GM19238 (cell line): ENCODE measurements around the gene TRIM14.
"Not testable (repeated sequence)": the region's sequence is repeated elsewhere in the genome, so short reads cannot be mapped to it uniquely, and the experiment has no call there.

Source experiments
- DNase-seq: peaks from one replicate; pipeline ENCODE4 v3.0.0; 2011; ENCODE audit warnings: low spot score; ENCODE audit not compliant: insufficient read length

The TRIM14 gene

DNA sequence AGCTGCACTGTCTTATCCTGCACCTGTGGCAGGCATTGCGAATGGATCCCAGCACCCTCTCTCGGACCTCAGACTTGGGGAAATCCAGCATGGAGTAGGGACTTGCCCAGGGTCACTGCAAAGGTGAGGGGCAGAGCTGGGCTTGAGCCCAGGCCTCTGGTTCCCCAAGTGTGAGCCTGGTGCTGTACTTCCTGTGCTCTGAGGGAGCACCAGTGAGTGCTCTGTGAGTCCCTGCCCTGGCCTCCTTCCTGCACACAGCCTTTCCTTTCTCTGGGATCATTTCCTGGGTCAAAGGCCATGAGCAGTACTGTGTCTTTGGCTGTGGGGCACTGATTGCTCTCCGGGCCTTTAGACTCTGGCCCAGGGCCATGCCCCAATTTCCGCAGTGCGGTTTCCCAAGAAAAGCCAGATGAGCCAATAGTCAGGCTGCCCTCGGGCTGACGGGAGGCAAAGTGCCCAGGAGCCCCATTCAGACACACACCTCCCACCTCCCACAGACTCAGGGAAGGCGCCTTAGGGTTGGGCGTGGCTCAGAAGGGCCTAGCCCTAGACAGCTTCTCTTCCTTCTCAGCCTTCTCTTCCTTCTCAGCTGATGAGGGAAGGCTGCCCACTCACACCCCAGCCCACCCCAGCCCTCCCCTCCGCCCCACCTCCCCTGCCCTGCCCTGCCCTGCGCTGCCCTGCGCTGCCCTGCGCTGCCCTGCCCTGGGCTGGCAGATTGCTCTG lies 23.3 kb upstream of the TRIM14 start:
- no peak for DNase-seq

DNA sequence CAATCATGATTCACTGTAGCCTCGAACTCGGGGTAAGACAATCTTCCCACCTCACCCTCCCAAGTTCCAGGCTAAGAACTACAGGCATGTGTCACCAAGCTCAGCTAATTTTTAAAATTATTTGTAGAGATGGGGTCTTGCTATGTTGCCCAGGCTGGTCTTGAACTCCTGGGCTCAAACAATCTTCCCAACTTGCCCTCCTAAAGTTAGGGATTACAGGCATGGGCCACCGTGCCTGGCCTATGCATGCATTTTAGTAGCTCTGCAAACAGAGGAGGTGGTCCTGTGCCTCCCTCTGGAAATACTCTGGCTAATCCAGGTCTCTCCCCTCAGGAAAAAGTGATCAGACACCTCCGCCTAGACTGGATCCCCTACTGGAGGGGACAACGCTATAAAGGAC lies 21.5 kb upstream of the TRIM14 start:
- no peak for DNase-seq

DNA sequence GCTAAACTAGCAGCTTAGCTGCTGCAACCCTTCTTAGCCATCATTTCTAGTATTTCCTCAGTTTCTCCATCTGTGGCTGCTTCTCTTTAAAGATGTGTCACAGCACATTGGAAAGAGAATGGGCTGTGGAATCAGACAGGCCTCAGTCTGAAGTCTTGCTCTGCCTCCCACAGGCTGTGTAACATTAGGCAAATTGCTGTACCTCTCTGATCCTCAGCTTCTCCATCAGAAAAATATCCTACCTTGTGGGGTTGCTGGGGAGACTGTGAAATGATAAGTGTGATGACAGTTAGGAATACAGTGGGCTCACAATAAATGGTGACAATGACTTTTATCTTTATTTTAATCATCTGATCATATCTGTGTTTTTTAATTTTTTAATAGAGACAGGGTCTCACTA lies 17.5 kb upstream of the TRIM14 start:
- DNase-seq = no peak

DNA sequence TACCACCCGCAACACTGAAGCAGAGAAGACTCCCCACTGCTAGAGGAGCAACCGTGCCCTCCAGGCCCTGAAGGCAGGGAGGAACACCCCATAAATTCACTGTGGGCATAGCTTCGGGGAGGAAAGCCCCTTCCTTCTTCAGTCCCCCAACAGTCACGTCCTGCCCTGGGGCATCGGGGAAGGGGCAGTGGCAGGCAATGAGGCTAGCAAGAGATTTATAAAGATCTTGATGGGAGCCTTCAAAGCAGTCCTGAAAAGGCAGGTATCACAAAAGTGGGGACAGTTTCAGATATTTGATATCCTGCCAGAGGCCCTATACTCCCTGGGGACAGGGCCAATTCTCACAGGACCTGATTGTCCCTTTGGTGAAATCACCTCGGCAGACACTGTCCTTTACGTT lies 16.9 kb upstream of the TRIM14 start:
- DNase-seq = no peak

DNA sequence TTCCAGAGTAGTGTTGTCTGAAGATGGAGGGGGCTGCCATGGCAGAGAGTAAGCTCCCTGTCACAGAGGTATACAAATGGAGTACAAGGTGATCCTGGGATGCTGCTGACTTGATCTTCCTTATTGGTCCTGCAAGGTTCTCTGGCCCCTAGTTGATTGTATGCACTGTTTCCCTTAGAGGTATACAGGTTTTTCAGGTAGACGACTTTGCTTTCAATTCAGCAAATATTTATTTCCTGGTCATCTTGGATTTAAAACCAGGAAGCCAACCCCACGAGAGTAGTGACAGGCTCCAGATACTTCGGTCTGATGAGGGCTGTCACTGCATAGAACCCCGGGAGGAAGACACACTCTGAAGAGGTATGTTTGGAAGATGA lies 16.5 kb upstream of the TRIM14 start:
- no peak for DNase-seq

DNA sequence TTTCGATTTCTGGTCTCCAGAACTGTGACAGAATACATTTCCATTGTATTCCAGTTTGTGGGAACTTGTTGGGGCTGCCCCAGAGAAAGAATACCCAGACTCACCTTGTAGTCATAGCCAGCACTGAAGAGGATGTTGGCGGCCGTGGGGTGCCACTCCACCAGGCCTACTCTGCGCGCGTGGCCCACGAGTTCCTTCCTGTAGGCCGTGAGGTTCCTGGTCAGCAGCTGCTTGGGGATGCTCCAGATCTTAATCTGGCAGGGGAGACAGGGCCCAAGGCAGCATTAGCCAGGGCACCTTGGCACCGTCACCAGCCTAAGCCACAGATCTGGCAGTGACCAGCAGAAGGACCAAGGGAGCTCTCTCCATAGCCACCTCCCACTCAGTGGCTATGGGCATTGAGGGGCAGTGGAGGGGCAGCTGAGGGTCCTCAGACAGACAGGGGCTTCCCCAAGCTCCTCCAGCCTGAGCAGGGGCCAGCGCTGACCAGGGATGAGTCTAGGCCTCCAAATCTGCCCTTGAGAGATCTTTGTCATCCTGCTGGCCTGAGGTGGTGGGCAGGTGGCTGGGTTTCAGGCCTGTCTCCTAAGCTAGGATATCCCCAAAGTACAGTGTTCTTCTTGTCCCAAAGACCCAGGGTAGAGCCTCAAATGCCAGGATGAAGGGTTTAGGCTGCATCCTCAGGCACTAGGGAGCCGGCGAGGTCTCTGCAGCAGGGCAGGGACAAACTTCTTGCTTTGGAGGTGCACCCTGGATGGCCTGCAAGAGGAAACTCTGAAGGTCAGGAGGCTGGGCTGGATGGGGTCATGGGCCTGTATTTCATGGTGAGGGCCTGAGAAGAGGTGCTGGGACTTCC lies 15.9 kb upstream of the TRIM14 start:
- no peak for DNase-seq

DNA sequence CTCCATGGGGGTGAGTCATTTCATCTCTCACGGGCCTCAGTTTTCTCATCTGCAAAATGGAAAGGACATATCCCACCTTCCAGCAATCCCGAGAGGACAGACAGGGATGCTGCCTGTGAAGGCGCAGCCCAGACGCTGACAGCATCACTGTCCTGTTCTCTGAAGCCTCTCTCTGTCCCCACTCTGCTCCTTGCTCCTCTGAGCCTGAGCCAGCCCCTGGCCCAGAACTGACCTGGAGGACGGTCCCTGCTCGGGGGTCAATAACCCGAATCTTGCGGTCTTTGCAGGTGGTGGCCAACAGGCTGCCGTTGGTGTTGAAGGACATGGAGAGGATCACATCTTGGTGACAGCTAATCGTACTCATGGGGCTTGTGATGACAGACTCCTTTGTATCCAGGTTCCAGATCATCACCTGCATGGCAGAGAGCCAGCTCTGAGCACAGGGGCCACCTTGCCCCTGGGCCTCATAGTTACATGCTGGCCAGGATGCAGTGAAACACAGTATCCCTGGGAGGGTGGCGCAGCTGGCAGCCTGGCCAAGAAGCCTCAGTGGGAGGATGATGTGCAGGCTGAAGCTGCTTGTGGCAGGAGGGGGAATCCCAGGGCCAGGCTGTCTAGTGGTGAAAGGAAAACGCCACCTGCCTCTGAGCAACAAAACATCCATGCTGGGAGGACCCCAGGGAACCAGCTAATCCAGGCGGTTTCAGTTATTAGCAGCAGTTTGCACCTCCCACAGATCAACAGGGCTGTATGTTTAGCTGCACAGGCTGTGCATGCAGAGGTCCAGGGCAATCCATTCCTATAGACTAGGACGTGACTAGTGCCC lies 14.0 kb upstream of the TRIM14 start:
- no peak for DNase-seq

DNA sequence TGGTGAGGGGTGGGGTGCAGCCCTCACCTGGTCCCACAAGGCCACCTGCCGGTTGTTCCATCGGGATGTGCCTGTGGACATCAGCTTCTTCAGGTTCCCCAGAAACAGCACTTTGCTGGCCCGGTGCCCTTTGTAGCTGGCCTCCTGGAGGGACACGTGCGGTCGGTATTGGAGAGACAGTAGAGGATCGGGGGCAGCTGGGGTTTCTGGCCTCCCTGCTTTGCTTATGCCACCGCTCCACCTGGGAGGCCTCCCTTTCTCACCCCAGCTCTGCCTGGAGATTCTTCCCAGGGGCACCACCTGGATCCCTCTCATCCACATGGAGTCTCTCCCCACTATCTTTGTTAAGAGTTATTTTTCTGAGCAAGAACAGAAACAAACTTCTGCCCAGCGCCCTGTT lies 13.1 kb upstream of the TRIM14 start:
- DNase-seq = no peak

DNA sequence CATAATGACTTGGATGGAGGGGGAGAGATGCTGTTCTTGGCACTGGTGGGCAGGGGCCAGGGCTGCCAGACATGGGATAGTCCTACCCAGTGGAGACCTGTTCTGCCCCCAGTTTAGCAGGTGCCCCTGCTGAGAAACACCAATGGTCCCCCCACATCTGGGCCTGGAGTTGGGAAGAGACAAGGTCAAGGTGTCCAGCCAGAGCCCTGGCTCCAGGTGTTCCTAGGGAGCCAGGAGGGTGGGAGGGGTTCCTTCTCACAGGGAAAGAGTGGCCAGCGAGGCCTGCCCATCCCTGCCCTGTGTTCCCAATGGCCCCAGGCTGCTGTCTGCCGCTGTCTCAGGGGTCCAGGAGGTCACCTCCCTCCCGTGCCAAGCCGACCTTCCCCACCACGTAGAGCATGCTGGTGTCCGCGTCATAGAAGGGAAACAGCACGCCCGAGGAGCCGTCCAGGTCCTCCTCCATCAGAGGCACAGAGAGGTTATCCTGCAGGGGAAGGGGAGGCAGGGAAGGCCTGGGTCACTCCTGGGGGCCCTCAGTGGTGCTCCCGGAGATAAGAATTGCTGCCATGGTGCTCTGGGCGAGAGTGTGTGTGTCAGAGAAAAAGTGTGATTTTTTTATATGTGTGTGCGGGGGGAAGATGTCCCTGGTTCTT lies 11.7 kb upstream of the TRIM14 start:
- DNase-seq = no peak

DNA sequence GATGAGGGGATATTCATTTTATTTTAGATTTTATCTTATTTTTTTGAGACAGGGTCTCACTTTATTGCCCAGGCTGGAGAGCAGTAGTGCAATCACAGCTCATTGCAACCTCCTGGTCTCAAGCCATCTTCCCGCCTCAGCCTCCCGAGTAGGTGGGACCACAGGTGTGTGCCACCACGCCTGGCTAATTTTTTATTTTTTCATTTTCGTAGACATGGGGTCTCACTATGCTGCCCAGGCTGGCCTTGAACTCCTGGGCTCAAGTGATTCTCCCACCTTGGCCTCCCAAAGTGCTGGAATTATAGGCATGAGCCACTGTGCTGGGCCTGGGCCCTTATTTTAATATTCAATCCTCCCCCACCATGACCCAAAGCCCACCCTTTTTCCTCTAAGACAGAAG lies 11.0 kb upstream of the TRIM14 start:
- not testable (repeated sequence) for DNase-seq

DNA sequence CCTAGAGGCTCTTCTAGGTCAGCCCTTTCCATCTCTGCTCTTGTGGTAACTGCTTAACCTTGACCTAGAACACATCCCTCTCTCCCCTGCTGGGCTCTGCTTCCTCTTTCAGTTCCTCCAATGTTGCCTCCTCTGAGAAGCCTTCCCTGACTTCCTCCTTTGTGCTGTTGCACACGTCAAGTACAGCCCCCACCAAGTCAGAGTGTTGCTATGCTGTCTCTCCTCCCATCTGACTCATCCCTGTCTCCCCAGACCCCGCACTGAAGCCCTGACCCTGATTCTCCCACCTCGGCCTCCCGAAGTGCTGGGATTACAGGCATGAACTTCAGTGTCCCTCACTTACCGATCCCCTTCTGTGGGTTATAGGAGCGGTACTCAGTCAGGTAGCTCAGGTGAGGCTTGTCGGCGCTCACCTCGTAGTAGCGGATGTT lies 10.4 kb upstream of the TRIM14 start:
- DNase-seq = no peak

DNA sequence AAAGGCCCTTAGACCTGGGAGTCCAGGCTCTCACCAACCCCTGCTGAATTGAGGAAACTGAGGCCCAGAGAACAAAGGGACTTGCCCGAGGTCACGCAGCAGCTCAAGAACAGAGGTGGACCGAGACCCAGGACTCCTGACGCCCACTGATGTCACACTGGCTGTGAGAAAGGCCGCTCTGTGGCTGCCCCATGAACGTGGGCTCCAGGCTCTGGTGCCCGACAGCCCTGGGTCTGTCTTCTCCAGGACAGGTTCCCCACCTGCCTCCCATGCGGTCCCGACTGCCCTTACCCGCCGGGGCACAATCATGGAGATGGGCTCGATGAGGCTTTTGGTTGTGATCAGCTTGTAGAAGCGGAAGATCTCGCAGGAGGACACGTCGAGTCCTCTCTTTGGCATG lies 9.3 kb upstream of the TRIM14 start:
- DNase-seq = no peak

DNA sequence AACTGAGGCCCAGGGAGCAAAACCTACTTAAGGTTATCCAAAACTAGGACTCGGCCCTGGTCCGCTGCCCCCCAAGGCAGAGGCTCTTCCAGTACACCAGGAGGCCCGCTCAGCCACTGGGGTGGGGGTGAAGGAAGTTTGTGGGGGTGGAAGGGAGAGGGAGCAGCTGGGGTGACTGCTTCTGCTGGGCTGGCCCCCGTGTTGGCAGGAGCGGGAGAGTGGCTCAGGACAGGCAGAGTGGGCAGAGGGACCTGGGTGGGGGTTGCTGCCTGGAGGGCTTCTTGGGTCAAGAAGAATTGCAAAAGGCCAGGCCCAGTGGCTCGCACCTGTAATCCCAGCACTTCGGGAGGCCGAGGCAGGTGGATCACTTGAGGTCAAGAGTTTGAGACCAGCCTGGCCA lies 8.2 kb upstream of the TRIM14 start:
- DNase-seq = no peak

DNA sequence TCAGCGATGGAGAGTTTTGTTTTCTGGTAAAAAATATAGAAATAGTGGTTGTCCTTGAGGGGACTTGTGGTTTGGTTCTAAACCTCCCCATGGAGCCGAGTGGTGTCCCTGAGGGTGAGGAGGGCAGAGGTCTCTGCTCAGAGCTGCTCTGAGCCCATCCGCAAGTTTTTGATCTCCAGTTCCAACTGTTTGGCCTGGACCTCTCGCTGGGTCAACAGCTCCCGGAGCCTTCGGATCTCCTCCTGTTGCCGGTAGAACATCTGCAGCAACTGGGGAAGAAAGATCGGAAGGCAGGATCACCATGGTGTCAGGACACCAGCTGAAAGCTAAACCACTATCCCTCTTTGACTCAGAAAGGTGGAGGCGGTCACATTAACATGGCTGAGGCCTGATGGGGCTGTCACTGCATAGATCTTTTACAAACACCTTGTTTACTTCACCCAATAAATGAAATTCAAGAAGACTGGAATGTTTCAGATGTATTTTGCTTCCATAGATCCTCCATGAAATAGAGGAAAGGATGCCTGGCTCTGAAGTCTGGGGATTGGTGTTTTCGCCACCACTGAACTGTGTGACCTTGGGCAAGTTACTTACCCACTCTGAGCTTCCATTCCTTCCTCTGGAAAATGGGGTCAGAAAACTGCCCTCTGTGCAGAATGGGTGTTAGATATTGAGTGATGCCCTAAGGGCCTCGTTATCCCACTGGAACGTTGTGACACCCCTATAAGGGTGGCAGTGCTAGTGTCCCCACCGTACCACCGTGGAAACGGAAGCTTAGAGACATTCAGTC lies 5.8 kb upstream of the TRIM14 start:
- no peak for DNase-seq

DNA sequence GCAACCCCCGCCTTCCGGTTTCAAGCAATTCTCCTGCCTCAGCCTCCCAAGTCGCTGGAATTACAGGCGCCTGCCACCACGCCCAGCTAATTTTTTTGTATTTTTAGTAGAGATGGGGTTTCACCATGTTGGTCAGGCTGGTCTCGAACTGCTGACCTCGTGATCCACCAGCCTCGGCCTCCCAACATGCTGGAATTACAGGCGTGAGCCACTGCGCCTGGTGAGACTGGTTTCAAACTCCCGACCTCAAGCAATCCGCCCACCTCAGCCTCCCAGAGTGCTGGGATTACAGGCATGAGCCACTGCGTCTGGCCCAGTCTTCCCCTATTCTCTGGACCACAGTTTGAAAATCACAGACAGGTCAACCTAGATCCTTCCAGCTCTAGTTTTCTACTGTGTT lies 5.1 kb upstream of the TRIM14 start:
- not testable (repeated sequence) for DNase-seq

DNA sequence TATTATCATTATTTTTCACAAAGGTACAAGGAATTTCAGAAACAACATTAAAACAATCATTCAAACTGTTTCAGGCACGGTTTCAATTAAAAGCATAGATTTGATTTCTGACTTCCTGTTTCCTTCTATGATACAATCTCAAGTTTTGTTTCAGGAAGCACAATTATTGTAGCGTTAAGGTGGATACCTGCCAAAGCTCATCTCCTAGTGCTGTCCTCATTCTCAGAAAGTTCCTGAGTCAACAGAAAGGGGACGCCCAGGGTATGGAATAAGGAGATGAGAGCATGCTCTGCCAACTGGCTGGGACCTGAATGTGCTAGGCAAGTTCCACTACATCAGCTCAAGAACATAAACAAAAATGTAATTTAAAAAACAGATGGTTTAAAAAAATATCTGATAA lies 2.0 kb upstream of the TRIM14 start:
- no peak for DNase-seq

DNA sequence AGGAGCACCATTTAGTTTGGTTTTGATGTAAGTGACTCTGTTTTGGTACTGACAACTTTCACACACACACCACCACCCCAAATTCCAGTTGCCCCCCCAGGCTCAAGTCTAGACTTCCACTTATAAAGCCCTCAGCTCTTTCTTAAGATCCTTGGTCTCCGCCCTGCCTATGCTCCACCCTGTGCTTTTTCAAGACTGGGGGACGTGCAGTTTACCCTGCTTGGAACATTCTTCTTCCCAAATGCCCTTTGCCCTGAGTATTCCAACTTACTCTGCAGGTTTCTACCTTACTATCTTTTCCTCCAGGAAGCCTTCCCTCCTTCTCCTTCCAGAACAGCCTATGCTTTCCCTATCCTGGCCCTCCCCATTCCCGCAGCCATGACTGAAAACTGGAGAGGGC lies 1.5 kb upstream of the TRIM14 start:
- no peak for DNase-seq

DNA sequence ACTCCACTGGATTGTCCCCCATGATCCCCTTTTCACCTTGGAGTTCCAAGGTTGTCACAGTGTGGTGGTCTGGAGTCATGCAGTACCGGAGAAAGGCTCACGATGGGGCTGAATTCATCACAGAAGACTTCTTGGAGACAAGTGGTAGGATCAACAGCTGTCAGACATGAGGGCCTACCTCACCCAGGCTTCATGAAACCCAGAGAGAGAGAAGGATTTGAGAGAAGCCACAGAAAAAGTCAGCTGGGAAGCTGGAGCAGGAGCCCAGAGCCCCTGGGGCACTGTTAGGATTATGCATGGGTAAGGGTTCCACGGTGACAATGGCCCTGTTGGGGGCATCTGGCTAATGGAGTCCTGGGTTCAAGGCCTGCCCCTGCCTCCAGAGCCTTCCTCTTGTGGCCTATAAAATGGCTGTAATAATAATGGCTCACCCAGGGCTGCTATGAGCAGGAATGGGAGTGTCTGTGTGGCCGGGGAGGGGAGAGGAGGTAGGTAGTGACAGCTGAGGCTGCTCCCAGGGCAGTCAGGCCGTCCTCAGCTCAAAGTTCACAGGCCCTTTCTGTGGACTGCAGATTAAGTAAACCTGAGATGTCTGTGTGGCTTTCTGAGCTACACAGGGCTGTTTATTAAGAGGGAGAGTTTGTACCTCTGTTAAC lies 910 bp downstream of the TRIM14 start:
- peak; percentile 52 for DNase-seq

DNA sequence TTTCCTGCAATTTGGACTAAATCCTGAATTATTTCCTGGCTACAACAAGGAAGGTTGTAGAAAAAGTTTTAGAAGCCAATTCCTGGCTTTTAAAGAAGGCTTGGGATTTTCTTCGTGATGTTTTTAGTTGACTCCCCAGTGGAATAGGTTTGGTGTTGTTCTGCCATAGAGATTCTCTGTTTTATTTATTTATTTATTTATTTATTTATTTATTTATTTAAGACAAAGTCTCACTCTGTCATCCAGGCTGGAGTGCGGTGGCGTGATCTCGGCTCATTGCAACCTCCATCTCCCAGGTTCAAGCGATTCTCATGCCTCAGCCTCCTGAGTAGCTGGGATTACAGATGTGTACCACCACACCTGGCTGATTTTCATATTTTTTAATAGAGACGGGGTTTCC lies 1.9 kb downstream of the TRIM14 start:
- DNase-seq = not testable (repeated sequence)

DNA sequence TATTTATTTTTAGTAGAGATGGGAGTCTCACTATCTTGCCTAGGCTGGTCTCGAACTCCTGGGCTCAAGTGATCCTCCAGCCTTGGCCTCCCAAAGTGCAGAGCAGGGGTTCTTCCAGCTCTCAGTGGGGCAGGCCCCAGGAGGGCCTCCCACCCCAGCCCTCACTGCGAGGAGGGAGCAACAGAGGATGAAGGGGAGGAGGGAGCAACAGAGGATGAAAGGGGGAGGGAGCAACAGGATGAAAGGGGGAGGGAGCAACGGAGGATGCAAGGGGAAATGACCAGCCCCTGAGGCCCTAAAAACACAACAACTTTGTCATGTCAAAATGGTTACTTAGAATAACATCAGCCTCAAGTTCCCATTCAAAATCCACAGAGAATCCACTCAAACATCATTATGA lies 10.0 kb downstream of the TRIM14 start:
- DNase-seq = no peak
